GM12892 (cell line): ENCODE results near the gene RANBP1.

Experiments
- DNase-seq: peaks from one replicate; pipeline ENCODE4 v3.0.0; 2011; ENCODE audit not compliant: insufficient read length
- FAIRE-seq: peaks from 2 replicates; lab custom pipeline; 2011; peaks lifted over from hg19 to GRCh38; lab: Jason Lieb, UNC
- POLR2A ChIP-seq: IDR thresholded peaks from 2 replicates; pipeline ENCODE4 v1.6.1; 2011; ENCODE audit warnings: low read depth, low read length, control low read depth
- POLR2AphosphoS5 ChIP-seq: IDR thresholded peaks from 2 replicates; pipeline ENCODE4 v1.6.1; 2011; ENCODE audit warnings: low read depth, low read length, control low read depth
- TAF1 ChIP-seq: IDR thresholded peaks from 2 replicates; pipeline ENCODE4 v1.6.1; 2011; ENCODE audit warnings: low read depth, mild to moderate bottlenecking, control low read depth, low read length, borderline replicate concordance

RANBP1 gene

DNA sequence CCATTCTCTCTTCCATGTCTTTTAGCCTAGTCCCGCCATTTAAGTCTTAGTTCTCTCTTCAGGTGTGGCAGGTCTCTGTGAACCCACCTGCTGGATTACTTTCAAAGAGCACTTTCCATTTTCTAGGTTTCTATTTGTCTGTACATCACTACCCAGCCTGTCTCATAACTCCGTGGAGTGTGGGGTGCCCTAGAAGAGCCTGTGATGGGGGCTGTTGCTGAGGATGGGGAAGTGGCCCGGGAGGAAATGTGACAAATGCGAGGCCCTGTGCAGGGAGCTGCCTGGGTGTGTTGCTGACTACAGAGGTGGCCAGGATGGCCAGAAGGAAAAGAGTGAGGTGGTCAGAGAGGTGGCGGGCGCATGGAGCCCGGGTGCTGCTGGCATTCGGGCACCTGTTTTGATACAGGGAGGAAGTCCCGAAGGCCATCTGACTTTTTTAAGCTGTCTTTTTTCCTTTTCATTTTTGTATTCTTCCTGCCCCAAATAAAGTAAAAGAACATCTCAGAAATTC, 25.1 kb upstream of the RANBP1 start:
- FAIRE-seq = no peak
- TF ChIP-seq POLR2AphosphoS5 (no peak), TAF1 (no peak), POLR2A (no peak)
- no peak for DNase-seq

GRCh38 chr22:20091690-20092476, 24.0 kb upstream of the RANBP1 start:
- TF ChIP-seq POLR2AphosphoS5 = no peak
- no peak for TF ChIP-seq TAF1
- no peak for TF ChIP-seq POLR2A
- FAIRE-seq = no peak

GRCh38 chr22:20092477-20092854, 23.4 kb upstream of the RANBP1 start:
- no peak for DNase-seq
- FAIRE-seq = no peak
- no peak for TF ChIP-seq POLR2A
- TF ChIP-seq POLR2AphosphoS5 = no peak
- no peak for TF ChIP-seq TAF1

More at GRCh38 chr22:20091690-20092476, 24.0 kb upstream of the RANBP1 start:
- DNase-seq = no peak

DNA sequence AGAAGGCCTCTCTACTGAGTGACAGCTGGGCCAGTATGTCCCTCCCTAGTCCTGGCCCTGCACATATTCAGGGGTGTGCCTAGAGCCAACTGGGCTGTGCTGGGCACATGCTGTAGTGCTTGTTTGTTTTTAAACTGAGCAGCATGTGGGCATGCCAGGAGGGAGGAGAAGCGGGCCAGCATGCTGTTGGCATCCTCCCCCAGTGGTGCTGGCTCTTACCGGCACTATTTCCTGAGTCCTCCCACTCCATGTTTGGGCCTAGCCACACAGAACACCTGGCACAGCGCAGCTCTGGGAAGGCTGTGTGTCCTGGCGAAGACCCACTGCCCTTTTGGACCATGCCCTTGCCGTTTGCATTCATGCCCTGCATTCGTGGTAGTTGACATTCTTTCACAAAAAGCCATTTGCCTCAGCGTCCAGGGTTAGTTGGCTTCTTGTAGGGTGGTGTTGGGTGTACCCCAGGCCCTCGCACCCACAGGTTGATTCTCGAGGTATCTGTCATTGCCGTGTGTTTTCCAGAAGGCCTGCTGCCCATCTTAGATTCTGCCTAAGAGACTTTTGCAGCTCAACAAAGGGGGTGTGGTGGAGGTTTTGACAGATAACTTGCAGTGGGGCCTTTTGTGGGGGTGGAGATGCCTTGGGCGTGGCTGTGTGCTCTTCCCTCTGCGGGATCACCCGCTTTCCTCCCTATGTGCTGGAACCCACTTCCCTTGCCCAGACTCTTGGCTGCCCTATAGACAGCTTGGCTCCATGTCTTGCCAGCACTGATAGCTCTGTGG, 22.3 kb upstream of the RANBP1 start:
- FAIRE-seq (no peak), DNase-seq (no peak)
- TF ChIP-seq POLR2A (no peak), POLR2AphosphoS5 (no peak), TAF1 (no peak)

- FAIRE-seq = no peak
- TF ChIP-seq POLR2A (no peak), POLR2AphosphoS5 (no peak), TAF1 (no peak)
- no peak for DNase-seq
Measured at GRCh38 chr22:20094197-20094807, 21.6 kb upstream of the RANBP1 start.

DNA sequence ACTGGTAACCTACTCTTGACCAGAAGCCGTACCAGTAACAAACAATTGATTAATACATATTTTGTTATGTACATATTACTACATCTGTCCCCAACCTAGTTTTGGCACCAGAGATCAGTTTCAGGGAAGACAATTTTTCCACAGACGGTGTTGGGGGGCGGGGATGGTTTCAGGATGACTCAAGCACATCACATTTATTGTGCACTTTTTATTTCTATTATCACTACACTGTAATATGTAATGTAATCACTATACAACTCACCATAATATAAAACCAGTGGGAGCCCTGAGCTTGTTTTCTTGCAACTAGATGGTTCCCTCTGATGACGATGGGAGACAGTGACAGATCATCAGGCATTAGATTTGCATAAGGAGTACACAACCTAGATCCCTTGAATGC, 20.4 kb upstream of the RANBP1 start:
- TF ChIP-seq TAF1 = no peak
- TF ChIP-seq POLR2A = no peak
- TF ChIP-seq POLR2AphosphoS5 = no peak
- DNase-seq = no peak
- no peak for FAIRE-seq

DNA sequence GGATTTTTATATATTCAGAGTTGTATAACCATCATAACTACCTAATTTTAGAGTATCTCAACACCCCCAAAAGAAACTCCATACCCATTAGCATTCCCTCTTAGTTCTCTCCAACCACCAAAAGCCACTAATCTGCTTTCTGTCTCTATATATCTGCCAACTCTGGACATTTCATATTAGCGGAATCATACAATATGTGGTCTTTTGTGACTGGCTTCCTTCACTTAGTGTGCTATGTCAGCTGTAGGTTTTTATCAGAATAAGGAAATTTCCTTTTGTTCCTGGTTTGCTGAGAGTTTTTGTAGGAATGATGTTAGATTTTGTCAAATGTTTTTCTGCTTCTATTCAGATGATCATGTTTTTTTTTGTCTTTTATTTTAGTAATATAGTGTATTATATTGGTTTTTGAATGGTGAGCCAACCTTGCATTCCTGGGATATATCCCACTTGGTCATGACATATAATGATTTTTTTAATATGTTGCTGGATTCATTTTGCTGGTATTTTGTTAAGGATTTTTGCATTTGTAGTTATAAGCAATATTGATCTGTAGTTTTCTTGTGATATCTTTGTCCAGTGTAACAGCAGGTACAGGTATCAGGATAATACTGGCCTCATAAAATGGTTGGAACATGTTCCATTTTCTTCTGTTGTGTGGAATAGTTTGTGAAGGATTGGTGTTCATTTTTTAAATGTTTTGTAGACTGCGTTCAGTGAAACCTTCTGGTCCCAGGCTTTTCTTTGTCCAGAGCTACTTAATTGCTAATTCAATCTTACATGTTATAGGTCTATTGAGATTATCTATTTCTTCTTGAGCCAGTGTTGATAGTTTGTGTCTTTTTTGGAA, 19.1 kb upstream of the RANBP1 start:
- DNase-seq (no peak), FAIRE-seq (no peak)
- TF ChIP-seq POLR2AphosphoS5 (no peak), POLR2A (no peak), TAF1 (no peak)

DNA sequence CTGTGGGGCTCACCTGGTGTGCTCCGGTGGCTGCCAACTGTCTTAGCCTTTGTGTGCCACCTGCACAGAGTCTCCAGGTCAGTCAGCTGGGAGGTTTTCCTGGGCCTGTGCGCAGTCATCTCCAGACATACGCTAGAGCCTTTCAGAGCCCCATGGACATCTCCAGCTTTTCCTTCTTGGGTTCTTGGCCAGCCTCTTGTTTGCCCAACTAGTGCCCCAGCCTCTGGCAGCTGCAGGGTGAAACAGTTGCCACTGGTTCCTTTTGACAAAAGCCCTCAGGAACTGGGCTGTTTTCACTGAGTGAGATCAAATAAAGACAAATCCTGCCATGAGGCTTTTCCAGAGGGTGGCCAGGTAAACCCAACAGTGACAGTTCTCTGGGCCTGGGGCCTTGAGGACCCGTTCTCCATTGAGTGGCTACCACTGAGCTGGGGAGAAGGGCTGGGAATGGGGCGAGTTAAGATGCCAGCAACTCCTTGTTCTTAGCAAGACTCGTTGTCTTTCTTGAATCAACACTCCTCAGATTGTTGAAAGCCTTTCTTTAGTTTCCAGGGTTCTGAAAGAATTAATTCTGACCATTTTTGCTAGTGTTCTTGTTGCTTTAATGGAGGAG, 16.7 kb upstream of the RANBP1 start:
- no peak for TF ChIP-seq TAF1
- no peak for TF ChIP-seq POLR2AphosphoS5
- no peak for TF ChIP-seq POLR2A
- DNase-seq (no peak), FAIRE-seq (no peak)

DNA sequence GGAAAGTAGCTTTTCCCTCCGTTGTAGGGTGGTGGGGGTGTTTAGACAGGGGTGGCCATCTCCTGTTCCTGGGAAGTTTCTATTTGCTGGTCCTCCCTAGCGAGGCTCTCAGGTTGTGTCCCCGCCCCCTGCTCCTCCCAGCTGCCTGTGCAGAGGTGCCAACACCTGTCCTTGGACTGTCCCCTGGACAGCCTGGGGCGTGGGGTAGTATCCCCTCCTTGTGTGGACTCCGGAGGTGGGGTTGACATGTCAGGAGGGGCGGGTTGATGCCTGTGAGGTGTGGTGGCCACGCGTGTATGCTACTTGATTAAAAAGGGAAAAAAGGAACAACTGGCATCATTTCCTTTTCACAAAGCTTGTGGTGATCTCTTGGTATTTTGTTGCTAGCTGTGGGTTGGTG, 14.3 kb upstream of the RANBP1 start:
- DNase-seq (no peak), FAIRE-seq (no peak)
- TF ChIP-seq TAF1 (no peak), POLR2AphosphoS5 (no peak), POLR2A (no peak)

- TF ChIP-seq TAF1 = no peak
- no peak for TF ChIP-seq POLR2AphosphoS5
- TF ChIP-seq POLR2A = no peak
- DNase-seq = no peak
- FAIRE-seq = no peak
Measured at GRCh38 chr22:20102203-20102780, 13.6 kb upstream of the RANBP1 start.
